ENCODE data around the gene CINP.
"Not testable (repeated sequence)": the region's sequence is repeated elsewhere in the genome, so short reads cannot be mapped to it uniquely, and the experiment has no call there.

CINP gene

GRCh38 chr14:102352213-102352612, 10.5 kb downstream of the CINP start:
- DNase-seq: no peak

- not testable (repeated sequence) for DNase-seq
These were observed 11.1 kb downstream of the CINP start for GRCh38 chr14:102351593-102351992.

- no peak for DNase-seq
These were observed 11.7 kb downstream of the CINP start for GRCh38 chr14:102351023-102351422.

- DNase-seq: no peak
These were observed 14.3 kb downstream of the CINP start for GRCh38 chr14:102348376-102348775.

- no peak for DNase-seq
These were observed 16.0 kb downstream of the CINP start for GRCh38 chr14:102346645-102347044.

- DNase-seq: no peak
These were observed 17.5 kb downstream of the CINP start for GRCh38 chr14:102345232-102345631.

GRCh38 chr14:102344485-102344884, 18.2 kb downstream of the CINP start:
- no peak for DNase-seq

- DNase-seq: no peak
These were observed 18.6 kb downstream of the CINP start for GRCh38 chr14:102344084-102344483.

GRCh38 chr14:102342238-102342637, 20.5 kb downstream of the CINP start:
- DNase-seq: no peak

GRCh38 chr14:102341566-102341965, 21.1 kb downstream of the CINP start:
- no peak for DNase-seq

GRCh38 chr14:102338724-102339123, 24.0 kb downstream of the CINP start:
- DNase-seq: no peak

- no peak for DNase-seq
These were observed 27.5 kb downstream of the CINP start for GRCh38 chr14:102335163-102335562.

- no peak for DNase-seq
These were observed 28.6 kb downstream of the CINP start for GRCh38 chr14:102333795-102334705.

GRCh38 chr14:102333390-102333789, 29.3 kb downstream of the CINP start:
- DNase-seq: no peak

GRCh38 chr14:102330806-102331205, 31.9 kb downstream of the CINP start:
- DNase-seq: no peak

GRCh38 chr14:102329381-102329780, 33.3 kb downstream of the CINP start:
- DNase-seq: not testable (repeated sequence)

GRCh38 chr14:102326583-102326982, 36.1 kb downstream of the CINP start:
- no peak for DNase-seq

- no peak for DNase-seq
These were observed 36.8 kb downstream of the CINP start for GRCh38 chr14:102325791-102326345.

GRCh38 chr14:102323102-102323501, 39.6 kb downstream of the CINP start:
- DNase-seq: peak; percentile 34

- DNase-seq: no peak
These were observed 41.0 kb downstream of the CINP start for GRCh38 chr14:102321456-102322422.

GRCh38 chr14:102320671-102321455, 41.8 kb downstream of the CINP start:
- DNase-seq: no peak

GRCh38 chr14:102320033-102320660, 42.5 kb downstream of the CINP start:
- peak; percentile 37 for DNase-seq
